Activated gamma-delta T cell treated with anti-CD3 and anti-CD28 coated beads, Interleukin-2, amount 50 U/mL, for 16 hours (primary cell): ENCODE data around the gene KSR2.
"Not testable (repeated sequence)": the region's sequence is repeated elsewhere in the genome, so short reads cannot be mapped to it uniquely, and the experiment has no call there.

Experiments used
- DNase-seq: peaks from one replicate; pipeline ENCODE4 v3.0.0-alpha.2; 2020; ENCODE audit warnings: low read depth

KSR2 gene

DNA sequence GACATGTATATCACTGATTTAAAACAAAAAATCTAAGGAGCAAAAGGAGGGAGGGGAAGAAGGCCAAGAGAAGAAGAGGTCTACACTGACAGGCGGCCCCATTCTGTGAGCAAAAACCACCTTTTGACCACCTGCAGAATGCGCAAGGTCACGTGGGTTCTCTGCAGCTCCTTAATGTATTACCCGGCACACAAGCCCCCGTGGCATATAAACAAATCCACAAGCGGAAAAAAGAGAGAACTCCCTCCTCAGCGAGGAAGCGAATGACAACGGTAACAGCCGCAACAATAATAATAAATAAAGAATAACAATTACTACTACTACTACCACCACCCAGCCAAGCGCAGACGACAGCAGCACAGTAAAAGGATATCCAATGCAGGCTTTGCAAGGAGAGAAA lies 1.3 kb downstream of the KSR2 start:
- DNase-seq: no peak

- DNase-seq: no peak
These were observed 1.7 kb downstream of the KSR2 start for GRCh38 chr12:117967043-117967442.

DNA sequence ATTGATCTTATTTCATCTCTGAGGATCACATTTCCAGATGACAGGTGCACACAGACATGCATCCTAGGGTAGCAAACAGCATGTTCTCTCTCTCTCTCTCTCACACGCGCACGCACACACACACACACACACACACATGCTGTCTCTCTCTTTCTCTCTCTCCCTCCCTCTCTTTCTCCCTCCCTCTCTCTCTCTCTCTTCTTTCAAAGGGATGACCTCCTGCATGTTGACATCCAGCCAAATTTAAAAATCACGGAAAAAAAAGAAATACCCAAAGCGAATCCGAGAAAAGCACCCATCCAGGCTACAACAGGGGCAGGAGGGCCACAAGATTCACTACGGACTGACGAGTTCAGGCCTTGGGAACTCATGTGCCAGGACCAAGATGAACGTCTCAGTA lies 2.3 kb downstream of the KSR2 start:
- no peak for DNase-seq

- no peak for DNase-seq
These were observed 5.0 kb downstream of the KSR2 start for GRCh38 chr12:117963836-117964235.

DNA sequence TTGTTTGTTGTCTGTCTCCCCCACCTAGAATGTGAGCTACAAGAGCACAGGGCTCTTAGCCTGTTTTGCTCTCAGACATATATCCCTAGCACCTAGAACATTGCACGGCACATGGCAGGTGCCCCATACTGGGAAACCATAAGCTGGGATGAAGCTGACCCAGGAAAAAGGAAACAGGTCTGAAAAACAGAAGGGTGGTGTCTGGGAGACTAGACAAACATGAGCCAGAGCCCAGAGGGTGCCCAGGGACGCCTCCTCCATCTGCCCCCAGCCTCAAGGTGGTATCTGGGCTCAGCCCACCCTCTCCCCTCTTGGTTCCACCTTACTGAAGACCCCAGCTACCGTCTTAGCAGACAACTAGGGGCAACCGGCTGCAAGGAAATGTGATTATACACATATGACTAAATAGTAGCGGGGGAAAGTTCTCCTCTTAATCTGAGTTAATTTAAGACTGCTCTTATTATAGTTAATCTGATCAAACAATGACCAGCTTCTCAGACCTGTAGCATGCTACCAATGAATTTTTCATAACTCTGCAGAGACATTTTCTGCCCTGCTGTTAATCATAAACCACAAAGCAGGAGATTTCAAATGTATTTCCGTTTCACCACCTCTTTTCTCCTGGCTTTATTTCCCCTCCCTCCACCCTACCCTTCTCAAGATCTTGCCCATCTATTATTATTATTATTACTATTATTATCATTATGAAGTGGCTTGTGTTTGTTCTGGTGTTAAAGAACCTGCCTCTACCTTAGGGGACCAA lies 31.9 kb downstream of the KSR2 start:
- no peak for DNase-seq

GRCh38 chr12:117933545-117933944 lies 35.2 kb downstream of the KSR2 start:
- DNase-seq: no peak

DNA sequence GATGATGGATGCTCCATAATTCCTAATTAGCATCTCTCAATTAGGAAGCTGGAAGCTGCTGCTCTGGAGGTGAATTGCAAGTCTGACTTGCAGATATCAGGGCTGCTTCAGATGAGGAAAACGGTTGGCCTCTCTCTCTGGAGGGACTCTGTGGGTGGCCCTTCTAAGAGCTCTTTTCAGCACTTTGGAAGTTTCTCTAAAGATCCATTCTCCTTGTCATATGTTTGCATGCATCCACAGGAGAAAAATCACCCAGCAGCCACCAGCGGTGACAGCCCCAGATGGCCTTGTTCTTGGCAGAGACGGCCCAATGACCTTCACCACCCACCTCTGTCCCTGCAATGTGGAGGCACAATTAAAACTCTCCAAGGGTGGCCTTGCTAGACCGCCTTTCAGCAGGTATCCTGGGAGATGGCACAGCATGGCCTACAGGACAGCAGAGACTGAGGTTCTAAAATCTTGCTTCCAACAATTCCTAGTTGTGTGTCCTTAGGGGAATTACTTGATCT lies 42.3 kb downstream of the KSR2 start:
- no peak for DNase-seq

- DNase-seq: no peak
These were observed 46.6 kb downstream of the KSR2 start for GRCh38 chr12:117921929-117922777.

DNA sequence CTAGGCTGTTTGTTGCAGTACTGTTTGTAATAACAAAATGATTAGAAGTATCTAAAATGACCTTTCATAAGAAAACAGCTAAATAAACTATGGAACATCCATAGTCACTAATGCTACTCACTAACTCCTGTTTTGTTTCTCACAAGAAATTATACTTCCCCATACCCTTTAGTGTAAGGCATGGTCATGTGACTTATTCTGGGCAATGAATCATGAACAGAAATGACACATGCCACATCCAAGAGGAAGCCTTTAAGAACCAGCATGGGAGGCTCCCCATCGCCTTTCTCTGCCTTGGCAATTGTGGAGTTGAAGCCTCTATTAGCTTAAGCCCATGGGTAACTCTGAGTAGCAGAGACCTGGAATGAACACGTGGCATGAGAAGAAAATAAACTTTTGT lies 49.3 kb downstream of the KSR2 start:
- no peak for DNase-seq

GRCh38 chr12:117914686-117915085 lies 54.1 kb downstream of the KSR2 start:
- no peak for DNase-seq

DNA sequence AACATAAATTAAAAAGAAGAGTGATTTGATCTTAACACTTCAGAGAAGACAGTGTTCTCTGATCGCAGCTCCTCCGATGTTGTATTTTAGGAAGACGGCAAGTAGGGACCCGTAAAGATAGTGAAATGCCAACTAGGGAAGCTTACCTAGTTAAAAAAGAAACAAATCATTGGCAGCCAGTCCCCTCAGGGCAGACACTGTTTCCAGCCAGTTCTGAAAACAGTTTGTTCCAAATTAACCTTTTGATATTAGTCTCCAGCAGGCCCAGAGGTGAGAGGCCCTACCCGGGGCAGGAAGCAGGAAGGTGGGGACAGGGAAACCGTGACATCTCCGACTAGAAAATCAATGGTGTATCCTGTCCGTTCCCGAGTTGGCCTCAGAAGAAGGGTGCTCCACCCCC lies 56.0 kb downstream of the KSR2 start:
- DNase-seq: no peak

- DNase-seq: no peak
These were observed 60.4 kb downstream of the KSR2 start for GRCh38 chr12:117908411-117908810.

- no peak for DNase-seq
These were observed 61.6 kb downstream of the KSR2 start for GRCh38 chr12:117907108-117907689.

DNA sequence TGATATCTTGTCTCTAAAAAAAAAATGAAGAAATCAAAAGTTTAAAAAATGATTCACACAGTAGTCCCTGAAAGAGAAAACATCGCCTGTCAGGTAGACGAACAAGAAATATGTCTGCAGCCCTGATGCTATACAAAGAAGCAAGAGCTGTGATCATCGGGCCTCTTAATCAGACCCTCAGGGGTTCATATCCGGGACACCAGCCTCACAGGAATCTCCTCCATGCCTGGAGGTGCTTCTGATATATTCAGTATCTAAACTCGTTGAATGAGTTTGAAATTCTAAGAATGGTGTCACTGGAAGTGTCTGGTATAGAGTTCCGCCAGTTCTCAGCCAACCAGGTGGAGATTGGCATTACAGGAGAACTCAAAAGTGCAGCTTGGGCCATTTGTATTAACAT lies 64.7 kb downstream of the KSR2 start:
- no peak for DNase-seq

DNA sequence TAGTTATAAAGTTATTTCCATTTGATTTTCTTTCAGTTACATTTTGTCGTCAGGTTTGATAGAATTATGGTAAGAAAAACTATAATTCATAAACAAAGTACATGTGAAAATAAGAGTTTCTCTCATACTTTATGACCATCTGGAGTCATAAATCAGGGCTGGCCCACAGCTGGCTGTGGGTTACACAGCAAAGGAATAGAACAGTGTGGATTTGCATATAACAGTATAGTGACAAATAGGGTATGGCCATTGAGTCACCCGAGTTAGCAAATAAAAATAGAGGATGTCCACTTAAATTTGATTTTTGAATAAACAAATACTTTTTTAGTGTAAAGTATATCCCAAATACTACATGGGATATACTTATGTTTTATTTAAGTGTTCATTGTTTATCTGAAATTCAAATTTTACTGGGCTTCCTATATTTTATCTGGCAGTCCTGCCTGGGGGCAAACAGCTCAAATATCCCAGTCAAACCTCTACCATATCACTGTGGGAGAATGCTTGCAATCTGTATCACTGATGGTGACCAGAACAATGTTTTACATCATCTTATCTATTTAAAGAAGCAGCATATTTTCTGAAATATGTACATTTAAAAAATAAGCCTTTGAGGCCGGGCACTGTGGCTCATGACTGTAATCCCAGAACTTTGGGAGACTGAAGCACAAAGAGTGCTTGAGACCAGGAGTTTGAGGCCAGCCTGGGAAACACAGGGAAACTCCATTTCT lies 65.5 kb downstream of the KSR2 start:
- DNase-seq: no peak

DNA sequence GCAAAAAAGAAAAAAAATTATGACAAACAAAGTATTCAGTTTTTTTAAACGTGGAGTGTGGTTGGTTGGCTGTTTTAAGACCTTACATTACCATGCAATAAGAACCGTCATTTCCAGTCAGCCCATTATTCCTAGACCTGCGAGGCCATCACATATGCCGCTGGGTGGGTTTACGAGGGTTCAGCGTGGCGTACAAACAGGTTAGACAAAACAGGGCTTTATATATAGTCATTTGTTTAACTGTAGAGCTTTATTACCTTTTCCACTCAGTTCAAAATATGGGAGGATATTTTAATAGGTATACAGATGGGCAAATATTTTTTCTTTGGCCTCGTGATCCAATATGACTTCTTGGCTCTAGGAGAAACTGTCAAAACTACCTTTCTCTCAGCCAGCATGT lies 67.2 kb downstream of the KSR2 start:
- no peak for DNase-seq

DNA sequence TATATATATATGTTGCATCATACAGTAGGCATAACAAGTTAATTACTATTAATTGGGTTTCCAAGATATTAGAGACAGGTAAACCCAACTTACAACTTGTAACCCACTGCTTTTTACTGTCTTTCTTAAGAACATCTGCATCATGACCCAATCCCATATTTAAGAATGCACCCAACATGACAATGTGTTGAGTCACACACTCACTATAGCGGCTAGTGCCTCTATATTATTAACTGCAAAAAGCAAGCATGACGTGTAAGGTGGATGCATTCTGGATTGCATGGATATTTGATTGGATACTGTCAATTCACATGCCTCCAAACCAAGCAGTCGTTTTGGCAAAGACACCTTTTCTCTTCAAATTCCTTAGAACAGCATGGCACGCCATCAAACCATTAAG lies 68.2 kb downstream of the KSR2 start:
- no peak for DNase-seq

DNA sequence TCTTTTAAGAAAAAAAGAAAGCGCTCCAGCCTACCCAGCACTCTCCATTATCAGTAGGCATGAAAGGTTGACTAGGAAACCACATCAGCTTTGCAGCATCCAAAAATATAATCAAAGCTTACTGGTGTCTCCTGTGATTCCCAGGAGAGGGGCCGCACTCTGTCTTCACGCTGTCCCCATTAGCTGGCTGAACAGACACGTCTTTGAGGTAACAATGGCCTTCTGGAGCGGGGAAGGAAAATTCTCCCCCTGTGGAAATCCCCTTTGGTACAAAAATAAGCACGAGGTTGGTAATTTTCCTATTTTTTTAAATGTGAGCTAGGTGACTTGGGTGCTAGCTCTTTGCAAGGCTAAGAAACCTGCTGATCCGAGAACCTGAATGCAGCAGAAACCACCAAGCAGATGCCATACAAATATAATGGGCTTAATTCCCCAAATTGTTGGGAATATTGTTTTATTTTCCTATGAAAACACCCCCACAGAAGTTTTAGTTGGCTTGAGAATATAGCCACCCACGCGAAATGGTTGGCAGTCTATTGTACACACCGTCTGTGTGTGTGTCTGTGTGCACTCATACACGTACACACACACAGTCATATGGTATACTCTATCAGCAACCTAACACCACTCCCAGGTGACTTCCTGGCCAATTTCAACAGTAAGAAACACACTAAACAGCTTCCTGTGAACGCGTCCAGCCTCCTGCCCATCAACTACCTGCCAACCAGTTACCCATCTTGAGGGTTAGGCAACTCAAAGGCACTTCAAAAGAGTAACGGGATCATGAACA lies 71.2 kb downstream of the KSR2 start:
- no peak for DNase-seq

GRCh38 chr12:117896009-117896408 lies 72.8 kb downstream of the KSR2 start:
- no peak for DNase-seq

GRCh38 chr12:117892441-117892840 lies 76.3 kb downstream of the KSR2 start:
- DNase-seq: no peak

GRCh38 chr12:117891265-117891664 lies 77.5 kb downstream of the KSR2 start:
- not testable (repeated sequence) for DNase-seq
